Testis (tissue), 3 donors: ENCODE results near the gene SLC44A5. TPM values are rescaled to one million over a fixed set of nuclear protein-coding genes. Genes with fewer than 3 reads are reported as not detected.

Experiments used
- DNase-seq: peaks from one replicate; pipeline ENCODE4 v3.0.0-alpha.2; 2019
- H3K27ac ChIP-seq, 2 donors: fragments of 200-600 bp; sonication (generic); one replicate each; pipeline ENCODE4 v1.5.1; 2019
- H3K27me3 ChIP-seq: fragments of 200-600 bp; sonication (generic); one replicate; pipeline ENCODE4 v1.5.1; 2019
- H3K36me3 ChIP-seq: fragments of 200-600 bp; sonication (generic); one replicate; pipeline ENCODE4 v1.5.1; 2017; ENCODE audit warnings: low read depth; ENCODE audit errors: missing control alignments
- H3K4me1 ChIP-seq: fragments of 200-600 bp; sonication (generic); one replicate; pipeline ENCODE4 v1.5.1; 2019
- H3K4me3 ChIP-seq, 2 donors: fragments of 200-600 bp; sonication (generic); one replicate each; pipeline ENCODE4 v1.5.1; 2017 to 2019
- H3K9me3 ChIP-seq: fragments of 200-600 bp; sonication (generic); one replicate; pipeline ENCODE4 v1.5.1; 2017
- CTCF ChIP-seq, 3 experiments: fragments of 450-650 bp in 2 of 3; fragments of 200-600 bp in 1 of 3; sonication (generic) in 1 of 3; IDR thresholded peaks; one replicate each; pipeline ENCODE4 v1.5.1; 2016 to 2019; ENCODE audit warnings: antibody characterized with exemption in 3 of 3, mild to moderate bottlenecking in 2 of 3, moderate library complexity in 1 of 3
- POLR2A ChIP-seq: fragments of 450-650 bp; IDR thresholded peaks from one replicate; pipeline ENCODE4 v1.6.1; 2017; ENCODE audit warnings: antibody characterized with exemption, mild to moderate bottlenecking, moderate library complexity
- WGBS, 2 donors: methylation state at CpG; one replicate each; pipeline ENCODE4 v1.1.5; 2018; 5-methylcytosine and 5-hydroxymethylcytosine counted together
- intact Hi-C: fragments of 100-400 bp; cut with DNase I; formaldehyde crosslinking; loops from one replicate; pipeline ENCODE4 v1.15.1; 2023; ENCODE audit warnings: low total_unique reads
- polyA plus RNA-seq: library from polyadenylated mRNA; stranded (reverse); fragments of 350-450 nt; fragmentation: Illumina TruSeq; extraction: RNeasy Lipid Tissue Mini Kit (QIAGEN cat#74804); gene quantifications from one replicate; pipeline ENCODE4 v1.2.3, GENCODE V29; 2014; ENCODE audit warnings: low read depth, low replicate concordance; ENCODE audit not compliant: insufficient read depth
- total RNA-seq, 2 donors: library from RNA; depleted of rRNA; stranded (reverse); fragments of >200 nt; gene quantifications; one replicate each; pipeline ENCODE4 v1.2.3, GENCODE V29; 2016

The SLC44A5 gene
- total and polyA plus RNA-seq, 3 donors from 2014 or later, result 4.9 to 10.6 (median 4.9) TPM

- TF ChIP-seq POLR2A (no peak), CTCF (IDR thresholded peaks at IDR 0.05) (no peak)
- Histone ChIP-seq H3K27me3 (no peaks in the 10 kb centered on the region), H3K4me1 (no peaks in the 10 kb centered on the region), H3K4me3 (no peak overlapping the region), H3K27ac (no peak overlapping the region), H3K36me3 (no peaks in the 10 kb centered on the region), H3K9me3 (no peaks in the 10 kb centered on the region)
- DNase-seq, result no peak
- 89 to 91% methylated on average over 1 of the region's 1 CpG for WGBS, 2 donors
- intact Hi-C loops, result no loop called here
Measured at GRCh38 chr1:75554870-75555269, 56.0 kb downstream of the SLC44A5 start.

- Histone ChIP-seq H3K4me3 (no peak overlapping the region), H3K9me3 (no peaks in the 10 kb centered on the region), H3K27ac (no peak overlapping the region), H3K4me1 (no peaks in the 10 kb centered on the region), H3K36me3 (no peaks in the 10 kb centered on the region), H3K27me3 (no peaks in the 10 kb centered on the region)
- no peak for DNase-seq
- 89 to 94% methylated on average over 2 of the region's 2 CpGs for WGBS, 2 donors
- intact Hi-C loops, result no loop called here
- no peak for TF ChIP-seq CTCF (IDR thresholded peaks at IDR 0.05)
- no peak for TF ChIP-seq POLR2A
Measured at GRCh38 chr1:75554181-75554580, 56.7 kb downstream of the SLC44A5 start.

- Histone ChIP-seq H3K4me1 (no peaks in the 10 kb centered on the region), H3K27me3 (no peaks in the 10 kb centered on the region), H3K27ac (no peak overlapping the region), H3K4me3 (no peak overlapping the region), H3K9me3 (no peaks in the 10 kb centered on the region), H3K36me3 (no peaks in the 10 kb centered on the region)
- TF ChIP-seq POLR2A, result no peak
- no peak for TF ChIP-seq CTCF (IDR thresholded peaks at IDR 0.05)
- DNase-seq, result no peak
- intact Hi-C loops, result no loop called here
Measured at GRCh38 chr1:75550559-75550958, 60.4 kb downstream of the SLC44A5 start.

- H3K4me1 ChIP-seq, result no peaks in the 10 kb centered on the region
- H3K4me3 ChIP-seq, result no peak overlapping the region
- H3K27me3 ChIP-seq, result no peaks in the 10 kb centered on the region
- no peak for TF ChIP-seq CTCF (IDR thresholded peaks at IDR 0.05)
- no peak for TF ChIP-seq POLR2A
- intact Hi-C loops, result no loop called here
- H3K9me3 ChIP-seq, result no peaks in the 10 kb centered on the region
- no peak overlapping the region for H3K27ac ChIP-seq
- no peak for DNase-seq
- H3K36me3 ChIP-seq, result no peaks in the 10 kb centered on the region
- 88% methylated on average over 3 of the region's 3 CpGs for WGBS, 2 donors
Measured at GRCh38 chr1:75548721-75549480, 62.0 kb downstream of the SLC44A5 start.

GRCh38 chr1:75543705-75544104 is 67.2 kb downstream of the SLC44A5 start:
- no peaks in the 10 kb centered on the region for H3K9me3 ChIP-seq
- no peak overlapping the region for H3K27ac ChIP-seq
- no peaks in the 10 kb centered on the region for H3K4me1 ChIP-seq
- intact Hi-C loops, result no loop called here
- no peaks in the 10 kb centered on the region for H3K36me3 ChIP-seq
- no peak overlapping the region for H3K4me3 ChIP-seq
- no peak for DNase-seq
- TF ChIP-seq CTCF (IDR thresholded peaks at IDR 0.05) (no peak), POLR2A (no peak)
- H3K27me3 ChIP-seq, result no peaks in the 10 kb centered on the region
